Measurements from ENCODE around the gene KCNJ11.

KCNJ11 gene

GRCh38 chr11:17408641-17409040 is 20.2 kb upstream of the KCNJ11 start:
- DNase-seq (ENCODE audit: low read depth), result no peak

- DNase-seq (ENCODE audit: low read depth), result no peak
Observed at GRCh38 chr11:17408026-17408425, 19.6 kb upstream of the KCNJ11 start.

- no peak for DNase-seq (ENCODE audit: low read depth)
Observed at GRCh38 chr11:17407575-17407974, 19.1 kb upstream of the KCNJ11 start.

GRCh38 chr11:17406818-17407149 is 18.3 kb upstream of the KCNJ11 start:
- DNase-seq (ENCODE audit: low read depth), result no peak

GRCh38 chr11:17406082-17406817 is 17.8 kb upstream of the KCNJ11 start:
- no peak for DNase-seq (ENCODE audit: low read depth)

GRCh38 chr11:17405232-17406005 is 17.0 kb upstream of the KCNJ11 start:
- no peak for DNase-seq (ENCODE audit: low read depth)

GRCh38 chr11:17403980-17404759 is 15.7 kb upstream of the KCNJ11 start:
- no peak for DNase-seq (ENCODE audit: low read depth)

GRCh38 chr11:17402486-17402885 is 14.0 kb upstream of the KCNJ11 start:
- no peak for DNase-seq (ENCODE audit: low read depth)

- no peak for DNase-seq (ENCODE audit: low read depth)
Observed at GRCh38 chr11:17401841-17402240, 13.4 kb upstream of the KCNJ11 start.

GRCh38 chr11:17401316-17401715 is 12.9 kb upstream of the KCNJ11 start:
- DNase-seq (ENCODE audit: low read depth), result no peak

GRCh38 chr11:17400048-17400775 is 11.8 kb upstream of the KCNJ11 start:
- no peak for DNase-seq (ENCODE audit: low read depth)

- DNase-seq (ENCODE audit: low read depth), result no peak
Observed at GRCh38 chr11:17399236-17399635, 10.8 kb upstream of the KCNJ11 start.

GRCh38 chr11:17397311-17398002 is 9.0 kb upstream of the KCNJ11 start:
- DNase-seq (ENCODE audit: low read depth), result no peak

GRCh38 chr11:17396598-17397310 is 8.3 kb upstream of the KCNJ11 start:
- no peak for DNase-seq (ENCODE audit: low read depth)

- no peak for DNase-seq (ENCODE audit: low read depth)
Observed at GRCh38 chr11:17395978-17396377, 7.5 kb upstream of the KCNJ11 start.

- DNase-seq (ENCODE audit: low read depth), result no peak
Observed at GRCh38 chr11:17395554-17395961, 7.1 kb upstream of the KCNJ11 start.

- no peak for DNase-seq (ENCODE audit: low read depth)
Observed at GRCh38 chr11:17394743-17395390, 6.4 kb upstream of the KCNJ11 start.

GRCh38 chr11:17393472-17393871 is 5.0 kb upstream of the KCNJ11 start:
- DNase-seq (ENCODE audit: low read depth), result no peak

- DNase-seq (ENCODE audit: low read depth), result no peak
Observed at GRCh38 chr11:17392872-17393271, 4.4 kb upstream of the KCNJ11 start.
